SU-DHL-6 (cell line): Measurements from ENCODE around the gene NTF3.

ENCODE experiments used
- H2AFZ ChIP-seq: fragments of 200-600 bp; sonication (generic); 2 replicates; pipeline ENCODE4 v1.6.1; 2014; ENCODE audit warnings: low read depth, mild to moderate bottlenecking, moderate library complexity, mixed read lengths, antibody characterized with exemption, low read length; ENCODE audit not compliant: severe bottlenecking
- H3F3A ChIP-seq: fragments of 200-600 bp; shearing (Covaris generic); 2 replicates; pipeline ENCODE4 v1.6.0; 2016; ENCODE audit warnings: antibody characterized with exemption, mild to moderate bottlenecking; ENCODE audit not compliant: insufficient read depth
- H3K27ac ChIP-seq: fragments of 200-600 bp; sonication (generic); 2 replicates; pipeline ENCODE4 v1.5.1; 2016; ENCODE audit warnings: low read depth, mild to moderate bottlenecking, low read length, moderate library complexity, mixed read lengths
- H3K27me3 ChIP-seq: fragments of 200-600 bp; sonication (generic), shearing (Covaris generic); 2 replicates; pipeline ENCODE4 v1.6.0; 2014; ENCODE audit warnings: mild to moderate bottlenecking, low read length
- H3K36me3 ChIP-seq: fragments of 200-600 bp; sonication (generic); 2 replicates; pipeline ENCODE4 v1.6.1; 2014; ENCODE audit warnings: mild to moderate bottlenecking, low read length, mixed read lengths
- H3K4me2 ChIP-seq: fragments of 300-600, 200-600 bp; shearing (Covaris generic), sonication (generic); 2 replicates; pipeline ENCODE4 v1.6.0; 2014; ENCODE audit warnings: low read length, low read depth, mild to moderate bottlenecking; ENCODE audit not compliant: poor library complexity, severe bottlenecking
- H3K4me3 ChIP-seq: fragments of 200-600 bp; sonication (generic); 2 replicates; pipeline ENCODE4 v1.5.1; 2014; ENCODE audit warnings: antibody characterized with exemption, low read length, mild to moderate bottlenecking, mixed read lengths; ENCODE audit not compliant: insufficient read depth, poor library complexity, severe bottlenecking
- H3K79me2 ChIP-seq: fragments of 200-600 bp; sonication (generic); 2 replicates; pipeline ENCODE4 v1.6.1; 2014; ENCODE audit warnings: mild to moderate bottlenecking, low read length, moderate library complexity; ENCODE audit not compliant: insufficient read depth
- H3K9ac ChIP-seq: fragments of 200-600 bp; sonication (generic); 2 replicates; pipeline ENCODE4 v1.7.0; 2014; ENCODE audit warnings: mild to moderate bottlenecking, low read length
- H3K9me2 ChIP-seq: fragments of 200-600 bp; sonication (generic); replicated peaks from 2 replicates; pipeline ENCODE4 v1.6.1; 2014; ENCODE audit warnings: low read length; ENCODE audit not compliant: insufficient read depth
- H3K9me3 ChIP-seq: fragments of 200-600 bp; sonication (generic); 2 replicates; pipeline ENCODE4 v1.6.1; 2014; ENCODE audit warnings: low read length, mixed read lengths; ENCODE audit not compliant: insufficient read depth
- H4K20me1 ChIP-seq: fragments of 200-600 bp; sonication (generic); 2 replicates; pipeline ENCODE4 v1.6.1; 2014; ENCODE audit warnings: low read depth, mild to moderate bottlenecking, antibody characterized with exemption, low read length, moderate library complexity, mixed read lengths
- CTCF ChIP-seq: fragments of 200-600 bp; sonication (generic); IDR thresholded peaks from one replicate; pipeline ENCODE4 v1.5.1; 2017; ENCODE audit warnings: antibody characterized with exemption, mild to moderate bottlenecking, low read length, moderate library complexity; ENCODE audit not compliant: insufficient read depth, poor library complexity, severe bottlenecking
- EZH2phosphoT487 ChIP-seq: fragments of 200-600 bp; sonication (generic), shearing (Covaris generic); conservative IDR thresholded peaks from 2 replicates; pipeline ENCODE4 v1.6.1; 2018; ENCODE audit warnings: mild to moderate bottlenecking, antibody characterized with exemption, low read length, moderate library complexity, mixed read lengths

The NTF3 gene

DNA sequence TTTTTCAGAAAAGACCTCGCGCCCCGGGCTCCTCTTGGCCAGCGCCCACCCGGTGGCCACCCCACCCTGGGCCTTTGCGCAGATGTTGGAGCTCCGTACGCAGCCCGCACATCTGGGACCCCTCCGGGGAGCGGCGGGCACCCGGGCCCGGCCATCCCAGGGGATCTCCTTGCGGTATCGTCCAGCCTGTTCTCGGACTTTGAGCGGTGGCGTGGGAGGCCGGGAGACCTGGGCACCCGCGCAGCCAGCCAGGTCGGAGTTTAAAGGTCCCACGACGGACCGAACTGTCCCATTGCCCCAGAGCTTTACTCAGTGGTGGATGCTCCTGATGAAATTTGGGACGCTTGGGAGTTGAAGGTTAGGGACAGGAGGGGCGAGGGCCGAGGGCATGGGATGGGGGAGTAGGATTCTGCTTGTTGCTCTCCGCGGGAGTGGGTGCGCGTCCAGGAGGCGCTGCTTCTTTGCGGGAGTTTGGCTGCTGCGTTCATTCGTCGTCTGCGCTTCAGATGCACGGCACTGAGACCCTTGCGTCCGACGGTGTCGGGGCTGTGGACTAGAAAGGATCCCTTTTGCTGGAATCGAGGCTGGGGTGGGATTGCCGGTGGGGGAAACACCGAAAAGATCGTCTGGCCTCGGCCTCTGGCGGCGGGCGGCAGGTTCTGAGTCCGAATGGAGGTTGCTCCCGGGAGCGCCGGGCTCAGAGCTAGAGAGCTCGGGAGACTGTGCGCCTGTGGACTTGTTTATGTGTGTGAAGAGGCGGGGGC, 1.4 kb downstream of the NTF3 start:
- H3K4me2 ChIP-seq = no peak overlapping the region

DNA sequence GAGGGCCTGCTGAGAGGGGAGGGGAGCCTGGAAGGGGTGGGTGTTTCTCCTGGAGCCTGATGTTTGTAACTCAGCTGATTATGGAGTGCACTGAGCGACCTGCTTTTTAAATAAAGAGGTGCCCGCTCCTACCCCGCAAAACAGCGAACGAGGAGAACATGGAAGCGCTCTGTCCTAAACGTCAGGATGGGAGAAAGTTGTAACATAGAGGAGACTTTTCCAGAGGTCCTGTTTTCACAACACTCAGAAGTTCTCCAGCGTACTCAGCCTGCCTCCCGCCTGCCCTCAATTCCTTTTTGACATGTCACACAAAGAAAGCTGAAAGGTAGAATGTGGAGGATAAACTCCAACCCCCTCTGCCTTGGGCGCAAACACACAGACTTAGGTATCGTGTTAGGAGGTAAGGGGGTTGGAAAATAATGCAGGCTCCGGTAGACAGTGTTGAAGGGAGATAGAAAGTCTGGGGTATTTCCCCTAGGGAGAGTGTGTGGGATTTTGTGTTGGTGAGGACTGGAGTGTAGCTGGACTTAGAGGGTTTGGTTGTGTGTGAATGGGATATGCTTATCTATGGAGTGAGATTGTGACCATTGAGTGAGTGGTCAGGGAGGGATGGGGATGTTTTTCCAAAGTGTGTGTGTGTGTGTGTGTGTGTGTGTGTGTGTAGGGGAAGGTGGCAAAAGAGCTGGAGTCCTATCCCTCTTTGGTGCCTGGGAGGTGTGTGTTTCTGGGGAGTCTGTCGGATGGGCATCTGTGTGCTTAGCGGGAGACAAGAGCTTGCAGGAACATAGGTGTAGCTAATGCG, 2.1 kb downstream of the NTF3 start:
- no peaks in the 10 kb centered on the region for H3K36me3 ChIP-seq
- no peaks in the 10 kb centered on the region for H3K9me3 ChIP-seq
- H3K27me3 ChIP-seq = no peaks in the 10 kb centered on the region
- no peaks in the 10 kb centered on the region for H3K79me2 ChIP-seq
- H4K20me1 ChIP-seq = no peaks in the 10 kb centered on the region
- H3K4me2 ChIP-seq = no peak overlapping the region
- no peak overlapping the region for H3K9ac ChIP-seq
- H3K4me3 ChIP-seq = no peak overlapping the region
- no peaks in the 10 kb centered on the region for H3K9me2 ChIP-seq
- no peaks in the 10 kb centered on the region for H3F3A ChIP-seq
- TF ChIP-seq EZH2phosphoT487 (no peak), CTCF (no peak)
- no peak overlapping the region for H2AFZ ChIP-seq
- no peak overlapping the region for H3K27ac ChIP-seq

More for the DNA sequence above, 1.4 kb downstream of the NTF3 start:
- TF ChIP-seq CTCF = no peak
- TF ChIP-seq EZH2phosphoT487 = no peak
- Histone ChIP-seq H3K9me2 (no peaks in the 10 kb centered on the region), H3F3A (no peaks in the 10 kb centered on the region), H3K27ac (no peak overlapping the region), H3K27me3 (no peaks in the 10 kb centered on the region), H2AFZ (no peak overlapping the region), H3K36me3 (no peaks in the 10 kb centered on the region), H4K20me1 (no peaks in the 10 kb centered on the region), H3K79me2 (no peaks in the 10 kb centered on the region), H3K4me3 (no peak overlapping the region), H3K9me3 (no peaks in the 10 kb centered on the region), H3K9ac (no peak overlapping the region)

DNA sequence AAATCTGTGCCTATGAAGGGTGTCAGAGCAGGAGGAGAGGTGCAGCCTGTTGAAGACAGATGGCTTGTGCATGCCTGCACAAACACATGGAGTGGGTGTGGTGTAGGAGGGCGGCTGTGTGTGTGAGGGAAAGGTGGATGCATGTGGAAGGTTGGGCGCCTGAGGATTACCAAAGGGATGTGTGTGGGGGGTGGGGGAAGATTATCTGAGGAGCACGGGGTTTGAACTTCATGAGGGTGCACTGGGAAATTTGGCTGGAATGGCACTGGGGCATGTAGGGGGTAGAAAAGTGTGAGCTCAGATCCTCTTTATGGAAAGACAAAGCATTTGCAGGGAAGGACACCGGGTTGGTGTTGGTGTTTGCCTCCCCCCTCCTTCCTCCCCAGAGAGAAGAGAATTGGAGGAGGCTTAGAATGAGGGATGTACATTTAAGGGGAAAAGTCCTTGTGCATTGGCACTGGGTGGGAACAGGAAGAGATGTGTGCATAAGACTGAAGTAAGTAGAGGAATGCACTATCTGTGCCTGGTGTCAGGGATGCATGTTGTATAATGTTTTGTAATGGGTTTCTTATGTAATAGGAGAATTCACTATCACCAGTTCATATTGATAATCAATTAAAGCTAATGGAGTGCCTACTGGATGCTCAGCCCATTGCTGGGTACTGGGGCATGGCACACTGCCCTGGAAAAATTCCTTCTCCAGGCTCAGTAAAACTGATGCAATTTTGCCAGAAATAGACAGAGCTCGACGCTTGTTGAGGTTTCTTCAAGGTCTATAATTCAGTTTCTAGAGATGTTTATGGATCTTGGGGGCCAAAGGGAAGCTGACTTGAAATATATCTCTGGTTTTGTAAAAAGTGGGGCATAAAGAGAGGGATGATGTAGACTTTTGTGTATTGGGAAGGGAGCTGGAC, 3.0 kb downstream of the NTF3 start:
- no peaks in the 10 kb centered on the region for H3K79me2 ChIP-seq
- H2AFZ ChIP-seq = no peak overlapping the region
- H3K4me3 ChIP-seq = no peak overlapping the region
- H3K27ac ChIP-seq = no peak overlapping the region
- H3K36me3 ChIP-seq = no peaks in the 10 kb centered on the region
- H3K9me3 ChIP-seq = no peaks in the 10 kb centered on the region
- H3K4me2 ChIP-seq = no peak overlapping the region
- TF ChIP-seq CTCF (no peak), EZH2phosphoT487 (no peak)
- H4K20me1 ChIP-seq = no peaks in the 10 kb centered on the region
- H3K27me3 ChIP-seq = no peaks in the 10 kb centered on the region
- no peaks in the 10 kb centered on the region for H3F3A ChIP-seq
- H3K9ac ChIP-seq = no peak overlapping the region
- H3K9me2 ChIP-seq = no peaks in the 10 kb centered on the region
